Ramos (cell line): ENCODE measurements around the gene ABCC2.
"Not testable (repeated sequence)": the region's sequence is repeated elsewhere in the genome, so short reads cannot be mapped to it uniquely, and the experiment has no call there.

Experiments used
- in situ Hi-C: fragments of 300-500 bp; cut with MboI; formaldehyde crosslinking; loops from one replicate; pipeline ENCODE4 v1.14.3; 2022; ENCODE audit warnings: low sequenced_read_pairs; ENCODE audit not compliant: unreplicated experiment

ABCC2 gene

GRCh38 chr10:99880080-99880835 lies 97.8 kb downstream of the ABCC2 start:
- in situ Hi-C loops = no loop called here

GRCh38 chr10:99881371-99881770 lies 98.9 kb downstream of the ABCC2 start:
- in situ Hi-C loops = no loop called here

GRCh38 chr10:99883523-99883922 lies 101.1 kb downstream of the ABCC2 start:
- in situ Hi-C loops = no loop called here

DNA sequence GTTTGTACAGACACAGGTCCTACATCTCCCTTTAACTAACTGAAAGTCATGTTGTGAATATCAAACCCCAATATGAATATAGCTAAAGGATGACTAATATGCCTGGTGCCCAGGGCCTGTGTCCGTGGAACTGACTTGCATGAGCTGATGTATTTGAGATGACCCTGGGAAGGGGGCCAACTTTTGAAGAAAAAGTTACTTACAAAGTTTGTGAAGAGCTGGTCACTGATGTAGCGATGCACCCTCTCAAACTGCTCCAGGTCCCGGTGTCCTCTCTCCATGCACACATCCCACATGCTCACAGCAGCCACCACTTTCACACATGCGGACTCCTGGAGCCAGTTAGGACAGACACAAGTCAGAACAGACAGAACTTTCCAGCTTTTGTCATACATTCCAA lies 106.2 kb downstream of the ABCC2 start:
- in situ Hi-C loops = no loop called here

- in situ Hi-C loops = no loop called here
These were observed 112.2 kb downstream of the ABCC2 start for GRCh38 chr10:99894613-99895012.

GRCh38 chr10:99895066-99895465 lies 112.6 kb downstream of the ABCC2 start:
- in situ Hi-C loops = not testable (repeated sequence)

GRCh38 chr10:99895867-99896266 lies 113.4 kb downstream of the ABCC2 start:
- in situ Hi-C loops = no loop called here
